Right kidney (tissue), 1 donor: ENCODE data around the gene CDK13.

Experiments used
- DNase-seq: peaks from one replicate; pipeline ENCODE4 v3.0.0-alpha.2; 2016

CDK13 gene

GRCh38 chr7:40008223-40008815 is 58.3 kb downstream of the CDK13 start:
- no peak for DNase-seq

GRCh38 chr7:40009301-40009700 is 59.2 kb downstream of the CDK13 start:
- no peak for DNase-seq

GRCh38 chr7:40014376-40014775 is 64.3 kb downstream of the CDK13 start:
- DNase-seq, result no peak

- DNase-seq, result no peak
These were observed 65.8 kb downstream of the CDK13 start for GRCh38 chr7:40015790-40016296.

- DNase-seq, result no peak
These were observed 69.5 kb downstream of the CDK13 start for GRCh38 chr7:40019558-40019957.

- DNase-seq, result no peak
These were observed 74.0 kb downstream of the CDK13 start for GRCh38 chr7:40024048-40024447.

GRCh38 chr7:40024841-40025240 is 74.8 kb downstream of the CDK13 start:
- DNase-seq, result no peak

GRCh38 chr7:40027545-40027944 is 77.5 kb downstream of the CDK13 start:
- no peak for DNase-seq

GRCh38 chr7:40033826-40034225 is 83.8 kb downstream of the CDK13 start:
- DNase-seq, result no peak

GRCh38 chr7:40041456-40041855 is 91.4 kb downstream of the CDK13 start:
- no peak for DNase-seq

GRCh38 chr7:40043164-40043563 is 93.1 kb downstream of the CDK13 start:
- no peak for DNase-seq

- no peak for DNase-seq
These were observed 97.6 kb downstream of the CDK13 start for GRCh38 chr7:40047661-40048060.

- DNase-seq, result no peak
These were observed 107.2 kb downstream of the CDK13 start for GRCh38 chr7:40057292-40057691.

- no peak for DNase-seq
These were observed 108.0 kb downstream of the CDK13 start for GRCh38 chr7:40058026-40058425.

- no peak for DNase-seq
These were observed 108.6 kb downstream of the CDK13 start for GRCh38 chr7:40058636-40059035.

- no peak for DNase-seq
These were observed 109.0 kb downstream of the CDK13 start for GRCh38 chr7:40059057-40059456.

- DNase-seq, result no peak
These were observed 122.2 kb downstream of the CDK13 start for GRCh38 chr7:40072268-40072667.

- no peak for DNase-seq
These were observed 123.2 kb downstream of the CDK13 start for GRCh38 chr7:40073239-40073638.

GRCh38 chr7:40077849-40078248 is 127.8 kb downstream of the CDK13 start:
- DNase-seq, result no peak

GRCh38 chr7:40092182-40092581 is 142.1 kb downstream of the CDK13 start:
- no peak for DNase-seq

- no peak for DNase-seq
These were observed 143.7 kb downstream of the CDK13 start for GRCh38 chr7:40093631-40094350.

GRCh38 chr7:40095230-40095629 is 145.2 kb downstream of the CDK13 start:
- DNase-seq, result no peak

GRCh38 chr7:40095695-40096327 is 145.8 kb downstream of the CDK13 start:
- DNase-seq, result no peak

- no peak for DNase-seq
These were observed 147.7 kb downstream of the CDK13 start for GRCh38 chr7:40097728-40098127.
